Midbrain (tissue), 1 donor: ENCODE results near the gene FBXO42.
"Not testable (repeated sequence)": the region's sequence is repeated elsewhere in the genome, so short reads cannot be mapped to it uniquely, and the experiment has no call there.

ENCODE experiments used
- DNase-seq: peaks from one replicate; lab custom pipeline; 2025; lab: John Stamatoyannopoulos, UW

FBXO42 gene

GRCh38 chr1:16221499-16221898, 130.8 kb downstream of the FBXO42 start:
- DNase-seq, result no peak

GRCh38 chr1:16219968-16220500, 132.2 kb downstream of the FBXO42 start:
- no peak for DNase-seq

GRCh38 chr1:16218674-16219071, 133.6 kb downstream of the FBXO42 start:
- no peak for DNase-seq

GRCh38 chr1:16218014-16218673, 134.1 kb downstream of the FBXO42 start:
- no peak for DNase-seq

- DNase-seq, result peak; percentile 87
Observed at GRCh38 chr1:16217061-16217785, 135.1 kb downstream of the FBXO42 start.

- DNase-seq, result peak; percentile 37
Observed at GRCh38 chr1:16215882-16216753, 136.2 kb downstream of the FBXO42 start.

GRCh38 chr1:16215240-16215639, 137.0 kb downstream of the FBXO42 start:
- not testable (repeated sequence) for DNase-seq

- DNase-seq, result not testable (repeated sequence)
Observed at GRCh38 chr1:16213544-16213943, 138.7 kb downstream of the FBXO42 start.

- DNase-seq, result no peak
Observed at GRCh38 chr1:16213013-16213412, 139.3 kb downstream of the FBXO42 start.

GRCh38 chr1:16212251-16212961, 139.9 kb downstream of the FBXO42 start, which contains the start of gene ARHGEF19:
ARHGEF19 (minus strand) TSS chr1:16212652; CDS start chr1:16209054, 3,598 bp downstream.
- no peak for DNase-seq

- no peak for DNase-seq
Observed at GRCh38 chr1:16211824-16212223, 140.5 kb downstream of the FBXO42 start.

- DNase-seq, result no peak
Observed at GRCh38 chr1:16210581-16210980, 141.7 kb downstream of the FBXO42 start.

- no peak for DNase-seq
Observed at GRCh38 chr1:16209847-16210407, 142.4 kb downstream of the FBXO42 start.

- DNase-seq, result no peak
Observed at GRCh38 chr1:16209132-16209846, 143.0 kb downstream of the FBXO42 start.

- no peak for DNase-seq
Observed at GRCh38 chr1:16208270-16208987, 143.9 kb downstream of the FBXO42 start.

- DNase-seq, result no peak
Observed at GRCh38 chr1:16207318-16208269, 144.7 kb downstream of the FBXO42 start.

- DNase-seq, result peak; percentile 88
Observed at GRCh38 chr1:16206547-16207317, 145.5 kb downstream of the FBXO42 start.
